ENCODE results near the gene SLC38A6. TPM values are rescaled to one million over a fixed set of nuclear protein-coding genes. Genes with fewer than 3 reads are reported as not detected.
"Not testable (repeated sequence)": the region's sequence is repeated elsewhere in the genome, so short reads cannot be mapped to it uniquely, and the experiment has no call there.

SLC38A6 gene
- total and polyA plus RNA-seq, 7 experiments from 2014 or later: 5.8 to 21.9 (median 14.5) TPM

- Mint-ChIP-seq H3K9me3 (peaks cover 0 to 22% (median 9%) of the 10 kb centered on the region in 11 donors), H3K27ac (no peak overlapping the region), H3K27me3 (no peaks in the 10 kb centered on the region), H3K4me3 (no peak overlapping the region), H3K4me1 (no peaks in the 10 kb centered on the region), H3K36me3 (peaks cover 16 to 52% (median 33%) of the 10 kb centered on the region in 5 donors)
- no peak overlapping the region for H3K4me3 ChIP-seq (ENCODE audit: low read length)
- no peaks in the 10 kb centered on the region for H3K4me1 ChIP-seq (ENCODE audit: control insufficient read depth in 2 of 2, insufficient read depth in 2 of 2, low read length in 2 of 2)
- H3K9me3 ChIP-seq (ENCODE audit: control insufficient read depth in 2 of 3, low read length in 3 of 3): no peaks in the 10 kb centered on the region
- intact Hi-C loops (cut with micrococcal nuclease): no loop called here
- no peak for ATAC-seq
- ChIA-PET CTCF (no interaction called here), POLR2A (no interaction called here)
- peaks cover 0 to 3% (median 0%) of the 10 kb centered on the region in 3 experiments for H3K36me3 ChIP-seq (ENCODE audit: control insufficient read depth in 2 of 3, insufficient read depth in 3 of 3, low read length in 3 of 3)
- H3K27ac ChIP-seq (ENCODE audit: low read depth, low read length): no peak overlapping the region
- no peak for DNase-seq
- no peaks in the 10 kb centered on the region for H3K27me3 ChIP-seq (ENCODE audit: control insufficient read depth in 2 of 2, insufficient read depth in 2 of 2, low read length in 2 of 2)
These were observed 70.6 kb downstream of the SLC38A6 start for GRCh38 chr14:61051621-61052020.

- ChIA-PET CTCF (no interaction called here), POLR2A (no interaction called here)
- Mint-ChIP-seq H3K9me3 (peaks cover 0 to 6% (median 0%) of the 10 kb centered on the region in 11 donors), H3K4me1 (no peaks in the 10 kb centered on the region), H3K27me3 (no peaks in the 10 kb centered on the region), H3K27ac (no peak overlapping the region), H3K4me3 (no peak overlapping the region), H3K36me3 (peaks cover 4 to 22% (median 19%) of the 10 kb centered on the region in 5 donors)
- intact Hi-C loops (cut with micrococcal nuclease): no loop called here
- Histone ChIP-seq H3K4me1 (ENCODE audit: control insufficient read depth in 2 of 2, insufficient read depth in 2 of 2, low read length in 2 of 2) (no peaks in the 10 kb centered on the region), H3K36me3 (ENCODE audit: control insufficient read depth in 2 of 3, insufficient read depth in 3 of 3, low read length in 3 of 3) (no peaks in the 10 kb centered on the region), H3K9me3 (ENCODE audit: control insufficient read depth in 2 of 3, low read length in 3 of 3) (no peaks in the 10 kb centered on the region), H3K27me3 (ENCODE audit: control insufficient read depth in 2 of 2, insufficient read depth in 2 of 2, low read length in 2 of 2) (no peaks in the 10 kb centered on the region), H3K4me3 (ENCODE audit: low read length) (no peak overlapping the region), H3K27ac (ENCODE audit: low read depth, low read length) (no peak overlapping the region)
- ATAC-seq (no peak), DNase-seq (no peak)
These were observed 82.4 kb downstream of the SLC38A6 start for GRCh38 chr14:61063461-61063860.

GRCh38 chr14:61064210-61064609 is 83.2 kb downstream of the SLC38A6 start:
- Histone ChIP-seq H3K36me3 (ENCODE audit: control insufficient read depth in 2 of 3, insufficient read depth in 3 of 3, low read length in 3 of 3) (no peaks in the 10 kb centered on the region), H3K9me3 (ENCODE audit: control insufficient read depth in 2 of 3, low read length in 3 of 3) (no peaks in the 10 kb centered on the region), H3K4me3 (ENCODE audit: low read length) (no peak overlapping the region), H3K27me3 (ENCODE audit: control insufficient read depth in 2 of 2, insufficient read depth in 2 of 2, low read length in 2 of 2) (no peaks in the 10 kb centered on the region), H3K27ac (ENCODE audit: low read depth, low read length) (no peak overlapping the region), H3K4me1 (ENCODE audit: control insufficient read depth in 2 of 2, insufficient read depth in 2 of 2, low read length in 2 of 2) (no peaks in the 10 kb centered on the region)
- Mint-ChIP-seq H3K9me3 (peaks cover 0 to 6% (median 0%) of the 10 kb centered on the region in 11 donors), H3K27ac (no peak overlapping the region), H3K4me3 (no peak overlapping the region), H3K4me1 (no peaks in the 10 kb centered on the region), H3K27me3 (no peaks in the 10 kb centered on the region), H3K36me3 (peaks cover 4 to 27% (median 21%) of the 10 kb centered on the region in 5 donors)
- intact Hi-C loops (cut with micrococcal nuclease): no loop called here
- ChIA-PET POLR2A (no interaction called here), CTCF (no interaction called here)
- no peak for ATAC-seq
- DNase-seq: no peak

DNA sequence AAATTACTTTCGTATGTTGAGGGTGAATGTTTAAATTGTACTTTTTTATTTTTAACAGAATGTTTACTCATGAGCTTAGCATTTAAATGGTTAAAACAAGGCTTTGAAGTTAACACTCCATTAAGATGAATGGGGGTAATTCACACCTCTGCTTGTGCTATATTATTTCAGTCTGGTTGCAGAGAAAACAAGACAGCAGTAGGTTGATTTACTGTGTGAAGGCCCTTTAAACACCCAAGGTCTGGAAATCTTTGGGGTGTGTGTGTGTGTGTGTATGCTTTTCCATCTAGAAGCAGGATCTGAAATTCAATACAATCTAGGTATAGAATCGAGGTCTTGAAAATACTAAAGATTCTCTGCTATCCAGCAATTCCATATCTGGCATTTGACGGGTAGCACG is 83.8 kb downstream of the SLC38A6 start:
- Histone ChIP-seq H3K4me1 (ENCODE audit: control insufficient read depth in 2 of 2, insufficient read depth in 2 of 2, low read length in 2 of 2) (no peaks in the 10 kb centered on the region), H3K9me3 (ENCODE audit: control insufficient read depth in 2 of 3, low read length in 3 of 3) (no peaks in the 10 kb centered on the region), H3K4me3 (ENCODE audit: low read length) (no peak overlapping the region), H3K36me3 (ENCODE audit: control insufficient read depth in 2 of 3, insufficient read depth in 3 of 3, low read length in 3 of 3) (no peaks in the 10 kb centered on the region), H3K27me3 (ENCODE audit: control insufficient read depth in 2 of 2, insufficient read depth in 2 of 2, low read length in 2 of 2) (no peaks in the 10 kb centered on the region), H3K27ac (ENCODE audit: low read depth, low read length) (no peak overlapping the region)
- H3K27me3 Mint-ChIP-seq: no peaks in the 10 kb centered on the region
- ChIA-PET CTCF (no interaction called here), POLR2A (no interaction called here)
- H3K4me1 Mint-ChIP-seq: no peaks in the 10 kb centered on the region
- H3K27ac Mint-ChIP-seq: no peak overlapping the region
- ATAC-seq (no peak), DNase-seq (no peak)
- intact Hi-C loops (cut with micrococcal nuclease): no loop called here
- H3K36me3 Mint-ChIP-seq: peaks cover 9 to 33% (median 26%) of the 10 kb centered on the region in 5 donors
- H3K9me3 Mint-ChIP-seq: peaks cover 0 to 6% (median under 1%) of the 10 kb centered on the region in 11 donors
- H3K4me3 Mint-ChIP-seq: no peak overlapping the region

DNA sequence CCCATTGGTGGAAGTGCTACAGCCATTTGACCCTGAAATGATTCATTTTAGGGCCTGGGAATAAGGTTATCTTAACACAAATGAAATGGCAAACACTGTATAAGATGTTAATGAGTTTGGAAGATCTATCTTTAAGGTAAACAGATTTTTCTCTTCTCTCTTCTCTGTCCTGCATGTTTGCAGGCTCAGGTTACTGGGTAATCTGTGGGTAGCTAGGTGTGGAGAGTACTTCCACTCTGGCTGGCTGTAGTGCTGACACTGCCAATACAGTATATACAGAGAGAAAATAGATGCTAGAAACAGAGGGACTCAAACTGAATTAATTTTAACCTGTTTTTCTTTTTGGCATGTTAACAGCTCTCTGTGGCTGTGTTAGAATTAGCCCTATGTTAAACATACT is 84.6 kb downstream of the SLC38A6 start:
- no peak for DNase-seq
- H3K27ac Mint-ChIP-seq: no peak overlapping the region
- peaks cover 0 to 8% (median 4%) of the 10 kb centered on the region in 11 donors for H3K9me3 Mint-ChIP-seq
- H3K36me3 Mint-ChIP-seq: peaks cover 13 to 41% (median 31%) of the 10 kb centered on the region in 5 donors
- no peaks in the 10 kb centered on the region for H3K27me3 Mint-ChIP-seq
- Histone ChIP-seq H3K27me3 (ENCODE audit: control insufficient read depth in 2 of 2, insufficient read depth in 2 of 2, low read length in 2 of 2) (no peaks in the 10 kb centered on the region), H3K4me1 (ENCODE audit: control insufficient read depth in 2 of 2, insufficient read depth in 2 of 2, low read length in 2 of 2) (no peaks in the 10 kb centered on the region), H3K36me3 (ENCODE audit: control insufficient read depth in 2 of 3, insufficient read depth in 3 of 3, low read length in 3 of 3) (no peaks in the 10 kb centered on the region), H3K27ac (ENCODE audit: low read depth, low read length) (no peak overlapping the region), H3K9me3 (ENCODE audit: control insufficient read depth in 2 of 3, low read length in 3 of 3) (no peaks in the 10 kb centered on the region), H3K4me3 (ENCODE audit: low read length) (no peak overlapping the region)
- H3K4me1 Mint-ChIP-seq: no peaks in the 10 kb centered on the region
- H3K4me3 Mint-ChIP-seq: no peak overlapping the region
- intact Hi-C loops (cut with micrococcal nuclease): no loop called here
- ChIA-PET CTCF (no interaction called here), POLR2A (no interaction called here)
- ATAC-seq: no peak

GRCh38 chr14:61072442-61072841 is 91.4 kb downstream of the SLC38A6 start:
- H3K4me1 ChIP-seq (ENCODE audit: control insufficient read depth in 2 of 2, insufficient read depth in 2 of 2, low read length in 2 of 2); H3K36me3 ChIP-seq (ENCODE audit: control insufficient read depth in 2 of 3, insufficient read depth in 3 of 3, low read length in 3 of 3); ATAC-seq; H3K4me3 Mint-ChIP-seq; intact Hi-C loops (cut with micrococcal nuclease); H3K9me3 ChIP-seq (ENCODE audit: control insufficient read depth in 2 of 3, low read length in 3 of 3); DNase-seq; H3K4me3 ChIP-seq (ENCODE audit: low read length); H3K27ac Mint-ChIP-seq; H3K4me1 Mint-ChIP-seq; CTCF ChIA-PET; H3K27me3 Mint-ChIP-seq; H3K9me3 Mint-ChIP-seq; POLR2A ChIA-PET; H3K27me3 ChIP-seq (ENCODE audit: control insufficient read depth in 2 of 2, insufficient read depth in 2 of 2, low read length in 2 of 2); H3K27ac ChIP-seq (ENCODE audit: low read depth, low read length): not testable (repeated sequence)
- H3K36me3 Mint-ChIP-seq: peaks cover 4 to 44% (median 26%) of the 10 kb centered on the region in 5 donors

DNA sequence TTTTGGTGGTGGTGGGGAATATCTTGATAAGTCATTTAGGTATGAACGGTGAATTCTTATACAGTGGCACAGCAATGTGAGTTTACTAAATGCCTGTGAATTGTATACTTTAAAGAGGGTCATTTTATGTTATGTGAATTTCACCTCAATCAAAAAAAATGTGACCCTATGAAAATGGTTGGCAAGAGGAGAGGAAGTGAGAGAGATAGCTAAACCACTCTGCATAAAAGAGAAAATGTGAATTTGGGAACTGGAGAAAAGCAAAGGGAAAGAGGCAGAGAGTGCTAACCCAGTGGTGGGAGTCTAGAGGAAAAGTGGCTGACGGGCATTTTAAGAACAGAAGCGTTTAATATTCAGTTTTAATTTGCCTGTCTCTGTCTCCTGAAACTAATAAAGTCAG is 93.8 kb downstream of the SLC38A6 start:
- H3K27ac ChIP-seq (ENCODE audit: low read depth, low read length): no peak overlapping the region
- ChIA-PET CTCF (no interaction called here), POLR2A (no interaction called here)
- Mint-ChIP-seq H3K27ac (no peak overlapping the region), H3K36me3 (peaks cover 4 to 43% (median 27%) of the 10 kb centered on the region in 5 donors), H3K4me3 (no peak overlapping the region), H3K4me1 (no peaks in the 10 kb centered on the region), H3K27me3 (no peaks in the 10 kb centered on the region), H3K9me3 (peaks cover 0 to 7% (median 0%) of the 10 kb centered on the region in 11 donors)
- ATAC-seq (no peak), DNase-seq (no peak)
- intact Hi-C loops (cut with micrococcal nuclease): no loop called here
- no peaks in the 10 kb centered on the region for H3K36me3 ChIP-seq (ENCODE audit: control insufficient read depth in 2 of 3, insufficient read depth in 3 of 3, low read length in 3 of 3)
- H3K9me3 ChIP-seq (ENCODE audit: control insufficient read depth in 2 of 3, low read length in 3 of 3): no peaks in the 10 kb centered on the region
- H3K4me1 ChIP-seq (ENCODE audit: control insufficient read depth in 2 of 2, insufficient read depth in 2 of 2, low read length in 2 of 2): no peaks in the 10 kb centered on the region
- H3K4me3 ChIP-seq (ENCODE audit: low read length): no peak overlapping the region
- H3K27me3 ChIP-seq (ENCODE audit: control insufficient read depth in 2 of 2, insufficient read depth in 2 of 2, low read length in 2 of 2): no peaks in the 10 kb centered on the region

Data from naive thymus-derived CD4-positive, alpha-beta T cell (primary cell).